WERI-Rb-1 (cell line): ENCODE results near the gene MRAS.

ENCODE experiments used
- DNase-seq: peaks from one replicate; pipeline ENCODE4 v3.0.0-alpha.2; 2020
- H3K27ac ChIP-seq: fragments of 250-450 bp; sonication (Bioruptor Pico); 2 replicates; pipeline ENCODE4 v1.5.1; 2020; ENCODE audit warnings: mild to moderate bottlenecking, moderate library complexity
- H3K27me3 ChIP-seq: fragments of 250-450 bp; sonication (Bioruptor Pico); 2 replicates; pipeline ENCODE4 v1.5.1; 2021; ENCODE audit warnings: mild to moderate bottlenecking, low read depth, moderate library complexity; ENCODE audit not compliant: insufficient read depth, severe bottlenecking
- H3K36me3 ChIP-seq: fragments of 250-450 bp; sonication (Bioruptor Pico); 2 replicates; pipeline ENCODE4 v1.5.1; 2020; ENCODE audit warnings: mild to moderate bottlenecking, moderate library complexity
- H3K4me3 ChIP-seq: 2 replicates; pipeline ENCODE4 v1.5.1; 2011; ENCODE audit warnings: low read depth, mild to moderate bottlenecking, control low read depth, low read length
- H3K9me3 ChIP-seq: fragments of 250-450 bp; sonication (Bioruptor Pico); 2 replicates; pipeline ENCODE4 v1.5.1; 2021; ENCODE audit warnings: mild to moderate bottlenecking, moderate library complexity; ENCODE audit not compliant: severe bottlenecking
- CTCF ChIP-seq: IDR thresholded peaks from 2 replicates; pipeline ENCODE4 v1.5.1; 2011; ENCODE audit warnings: low read depth, mild to moderate bottlenecking, control low read depth, inconsistent platforms, low read length

The MRAS gene

GRCh38 chr3:138366006-138366759, 17.8 kb downstream of the MRAS start:
- no peak overlapping the region for H3K4me3 ChIP-seq
- H3K9me3 ChIP-seq, result no peaks in the 10 kb centered on the region
- no peak overlapping the region for H3K27ac ChIP-seq
- no peak for TF ChIP-seq CTCF
- DNase-seq, result no peak
- no peaks in the 10 kb centered on the region for H3K36me3 ChIP-seq
- H3K27me3 ChIP-seq, result no peaks in the 10 kb centered on the region

GRCh38 chr3:138367326-138367850, 19.0 kb downstream of the MRAS start:
- H3K36me3 ChIP-seq, result no peaks in the 10 kb centered on the region
- no peak for TF ChIP-seq CTCF
- H3K27me3 ChIP-seq, result no peaks in the 10 kb centered on the region
- H3K4me3 ChIP-seq, result no peak overlapping the region
- no peak overlapping the region for H3K27ac ChIP-seq
- no peak for DNase-seq
- no peaks in the 10 kb centered on the region for H3K9me3 ChIP-seq

- no peak overlapping the region for H3K4me3 ChIP-seq
- H3K9me3 ChIP-seq, result no peaks in the 10 kb centered on the region
- no peaks in the 10 kb centered on the region for H3K27me3 ChIP-seq
- no peak for DNase-seq
- no peak for TF ChIP-seq CTCF
- no peak overlapping the region for H3K27ac ChIP-seq
- no peaks in the 10 kb centered on the region for H3K36me3 ChIP-seq
Observed at GRCh38 chr3:138367911-138368310, 19.5 kb downstream of the MRAS start.

GRCh38 chr3:138369151-138369900, 20.9 kb downstream of the MRAS start:
- Histone ChIP-seq H3K27ac (no peak overlapping the region), H3K27me3 (no peaks in the 10 kb centered on the region), H3K4me3 (no peak overlapping the region), H3K36me3 (no peaks in the 10 kb centered on the region), H3K9me3 (no peaks in the 10 kb centered on the region)
- TF ChIP-seq CTCF, result no peak
- DNase-seq, result no peak

- Histone ChIP-seq H3K27me3 (no peaks in the 10 kb centered on the region), H3K4me3 (no peak overlapping the region), H3K9me3 (no peaks in the 10 kb centered on the region), H3K27ac (no peak overlapping the region), H3K36me3 (no peaks in the 10 kb centered on the region)
- DNase-seq, result no peak
- TF ChIP-seq CTCF, result no peak
Observed at GRCh38 chr3:138370321-138370720, 21.9 kb downstream of the MRAS start.
